ENCODE results near the gene GPR34.

The GPR34 gene

GRCh38 chrX:41732260-41732659 lies 43.5 kb downstream of the GPR34 start:
- DNase-seq (ENCODE audit: low read depth in 2 of 3, low spot score in 2 of 3): no peak

- DNase-seq (ENCODE audit: low read depth in 2 of 3, low spot score in 2 of 3): no peak
Observed at GRCh38 chrX:41733939-41734338, 45.2 kb downstream of the GPR34 start.

GRCh38 chrX:41734530-41734929 lies 45.8 kb downstream of the GPR34 start:
- no peak for DNase-seq (ENCODE audit: low read depth in 2 of 3, low spot score in 2 of 3)

GRCh38 chrX:41737065-41737464 lies 48.3 kb downstream of the GPR34 start:
- no peak for DNase-seq (ENCODE audit: low read depth in 2 of 3, low spot score in 2 of 3)

GRCh38 chrX:41739871-41740270 lies 51.1 kb downstream of the GPR34 start:
- no peak for DNase-seq (ENCODE audit: low read depth in 2 of 3, low spot score in 2 of 3)
